ENCODE measurements around the gene PATJ. TPM values are rescaled to one million over a fixed set of nuclear protein-coding genes. Genes with fewer than 3 reads are reported as not detected.

PATJ gene
- total RNA-seq, 1 experiment from 2014 or later: 57.9 TPM

DNA sequence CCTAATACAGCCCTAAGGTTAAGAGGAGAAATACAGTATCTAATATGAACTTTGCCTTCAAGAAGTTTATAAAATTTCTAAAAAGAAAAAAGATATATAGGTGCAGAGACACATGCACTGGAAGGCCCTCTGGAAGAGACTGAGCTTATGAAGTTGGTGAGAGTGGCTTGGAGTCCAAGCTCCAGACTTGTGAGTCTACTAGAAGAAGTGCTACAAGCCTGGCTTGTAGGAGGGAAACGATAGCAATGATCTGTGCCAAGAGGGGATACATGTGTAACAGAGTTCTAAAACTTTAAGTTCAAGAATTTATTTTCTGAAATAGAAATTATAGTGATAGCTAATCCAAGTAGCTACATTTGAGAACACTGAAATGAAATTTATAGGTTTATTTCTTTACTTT, 213.0 kb downstream of the PATJ start (continued):
- TF ChIP-seq, protein P1, sequence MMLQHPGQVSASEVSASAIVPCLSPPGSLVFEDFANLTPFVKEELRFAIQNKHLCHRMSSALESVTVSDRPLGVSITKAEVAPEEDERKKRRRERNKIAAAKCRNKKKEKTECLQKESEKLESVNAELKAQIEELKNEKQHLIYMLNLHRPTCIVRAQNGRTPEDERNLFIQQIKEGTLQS (CRISPR knock-in tag; conservative IDR thresholded peaks at IDR 0.05): no peak
- no peak for TF ChIP-seq GTF2I (CRISPR knock-in tag; conservative IDR thresholded peaks at IDR 0.05)
- TF ChIP-seq OVOL2 (CRISPR knock-in tag; IDR thresholded peaks at IDR 0.05; ENCODE audit: borderline replicate concordance): no peak
- TF ChIP-seq, protein P2, sequence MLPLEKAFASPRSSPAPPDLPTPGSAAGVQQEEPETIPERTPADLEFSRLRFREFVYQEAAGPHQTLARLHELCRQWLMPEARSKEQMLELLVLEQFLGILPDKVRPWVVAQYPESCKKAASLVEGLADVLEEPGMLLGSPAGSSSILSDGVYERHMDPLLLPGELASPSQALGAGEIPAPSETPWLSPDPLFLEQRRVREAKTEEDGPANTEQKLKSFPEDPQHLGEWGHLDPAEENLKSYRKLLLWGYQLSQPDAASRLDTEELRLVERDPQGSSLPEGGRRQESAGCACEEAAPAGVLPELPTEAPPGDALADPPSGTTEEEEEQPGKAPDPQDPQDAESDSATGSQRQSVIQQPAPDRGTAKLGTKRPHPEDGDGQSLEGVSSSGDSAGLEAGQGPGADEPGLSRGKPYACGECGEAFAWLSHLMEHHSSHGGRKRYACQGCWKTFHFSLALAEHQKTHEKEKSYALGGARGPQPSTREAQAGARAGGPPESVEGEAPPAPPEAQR (CRISPR knock-in tag; IDR thresholded peaks at IDR 0.05): no peak
- no peak for TF ChIP-seq ZNF671 (CRISPR knock-in tag; IDR thresholded peaks at IDR 0.05)

DNA sequence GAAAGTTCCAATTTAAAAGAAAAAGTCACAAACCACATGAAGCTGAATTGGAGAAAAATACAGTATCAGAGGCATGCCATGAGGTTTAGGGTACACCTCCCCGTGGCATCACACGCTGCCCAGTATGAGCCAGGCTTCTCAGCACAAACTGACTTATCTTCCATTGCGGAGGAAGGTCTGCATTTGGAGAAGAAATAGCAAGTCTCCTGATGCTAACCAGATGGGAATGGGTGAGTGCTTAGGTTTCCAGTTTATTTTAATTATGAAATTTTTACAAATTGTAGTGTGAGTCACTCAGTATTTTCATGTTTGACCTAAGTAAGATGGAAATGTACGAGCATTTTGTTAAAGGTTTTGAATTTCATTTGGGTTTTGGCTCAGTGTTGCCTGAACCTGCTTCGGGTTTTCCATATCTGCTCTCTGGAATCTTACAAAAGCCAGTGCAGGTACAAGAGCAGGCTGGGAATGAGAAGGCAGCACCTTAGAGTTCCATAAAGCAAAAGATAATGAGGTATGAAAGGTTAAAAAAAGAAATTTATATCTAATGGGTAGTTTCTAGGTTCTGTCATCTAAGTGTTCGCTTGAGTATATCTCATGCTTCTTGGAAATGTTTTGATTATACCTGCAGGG, 213.9 kb downstream of the PATJ start:
- ATAC-seq (no peak), DNase-seq (ENCODE audit: low spot score) (no peak)
- Mint-ChIP-seq H3K27me3 (ENCODE audit: low read depth) (no peaks in the 10 kb centered on the region), H3K9me3 (no peaks in the 10 kb centered on the region), H3K4me3 (peak overlapping the region; percentile 3; the same call in 1 of the 2 replicates), H3K4me1 (peaks cover 54% of the 10 kb centered on the region), H3K27ac (peak overlapping the region; percentile 93), H3K36me3 (no peaks in the 10 kb centered on the region)
- POLR2A ChIA-PET: no interaction called here
- CTCF ChIA-PET: no interaction called here
- TF ChIP-seq RELA (CRISPR knock-in tag; IDR thresholded peaks at IDR 0.05; ENCODE audit: borderline replicate concordance) (no peak), FOXP1 (CRISPR knock-in tag; IDR thresholded peaks at IDR 0.05; ENCODE audit: borderline replicate concordance) (no peak), ZNF317 (CRISPR knock-in tag; IDR thresholded peaks at IDR 0.05; ENCODE audit: borderline replicate concordance, low read depth) (no peak), ESRRA (CRISPR knock-in tag; IDR thresholded peaks at IDR 0.05; ENCODE audit: borderline replicate concordance) (no peak)
- TF ChIP-seq, protein P3, sequence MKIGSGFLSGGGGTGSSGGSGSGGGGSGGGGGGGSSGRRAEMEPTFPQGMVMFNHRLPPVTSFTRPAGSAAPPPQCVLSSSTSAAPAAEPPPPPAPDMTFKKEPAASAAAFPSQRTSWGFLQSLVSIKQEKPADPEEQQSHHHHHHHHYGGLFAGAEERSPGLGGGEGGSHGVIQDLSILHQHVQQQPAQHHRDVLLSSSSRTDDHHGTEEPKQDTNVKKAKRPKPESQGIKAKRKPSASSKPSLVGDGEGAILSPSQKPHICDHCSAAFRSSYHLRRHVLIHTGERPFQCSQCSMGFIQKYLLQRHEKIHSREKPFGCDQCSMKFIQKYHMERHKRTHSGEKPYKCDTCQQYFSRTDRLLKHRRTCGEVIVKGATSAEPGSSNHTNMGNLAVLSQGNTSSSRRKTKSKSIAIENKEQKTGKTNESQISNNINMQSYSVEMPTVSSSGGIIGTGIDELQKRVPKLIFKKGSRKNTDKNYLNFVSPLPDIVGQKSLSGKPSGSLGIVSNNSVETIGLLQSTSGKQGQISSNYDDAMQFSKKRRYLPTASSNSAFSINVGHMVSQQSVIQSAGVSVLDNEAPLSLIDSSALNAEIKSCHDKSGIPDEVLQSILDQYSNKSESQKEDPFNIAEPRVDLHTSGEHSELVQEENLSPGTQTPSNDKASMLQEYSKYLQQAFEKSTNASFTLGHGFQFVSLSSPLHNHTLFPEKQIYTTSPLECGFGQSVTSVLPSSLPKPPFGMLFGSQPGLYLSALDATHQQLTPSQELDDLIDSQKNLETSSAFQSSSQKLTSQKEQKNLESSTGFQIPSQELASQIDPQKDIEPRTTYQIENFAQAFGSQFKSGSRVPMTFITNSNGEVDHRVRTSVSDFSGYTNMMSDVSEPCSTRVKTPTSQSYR (CRISPR knock-in tag; IDR thresholded peaks at IDR 0.05): no peak
- TF ChIP-seq, protein P4, sequence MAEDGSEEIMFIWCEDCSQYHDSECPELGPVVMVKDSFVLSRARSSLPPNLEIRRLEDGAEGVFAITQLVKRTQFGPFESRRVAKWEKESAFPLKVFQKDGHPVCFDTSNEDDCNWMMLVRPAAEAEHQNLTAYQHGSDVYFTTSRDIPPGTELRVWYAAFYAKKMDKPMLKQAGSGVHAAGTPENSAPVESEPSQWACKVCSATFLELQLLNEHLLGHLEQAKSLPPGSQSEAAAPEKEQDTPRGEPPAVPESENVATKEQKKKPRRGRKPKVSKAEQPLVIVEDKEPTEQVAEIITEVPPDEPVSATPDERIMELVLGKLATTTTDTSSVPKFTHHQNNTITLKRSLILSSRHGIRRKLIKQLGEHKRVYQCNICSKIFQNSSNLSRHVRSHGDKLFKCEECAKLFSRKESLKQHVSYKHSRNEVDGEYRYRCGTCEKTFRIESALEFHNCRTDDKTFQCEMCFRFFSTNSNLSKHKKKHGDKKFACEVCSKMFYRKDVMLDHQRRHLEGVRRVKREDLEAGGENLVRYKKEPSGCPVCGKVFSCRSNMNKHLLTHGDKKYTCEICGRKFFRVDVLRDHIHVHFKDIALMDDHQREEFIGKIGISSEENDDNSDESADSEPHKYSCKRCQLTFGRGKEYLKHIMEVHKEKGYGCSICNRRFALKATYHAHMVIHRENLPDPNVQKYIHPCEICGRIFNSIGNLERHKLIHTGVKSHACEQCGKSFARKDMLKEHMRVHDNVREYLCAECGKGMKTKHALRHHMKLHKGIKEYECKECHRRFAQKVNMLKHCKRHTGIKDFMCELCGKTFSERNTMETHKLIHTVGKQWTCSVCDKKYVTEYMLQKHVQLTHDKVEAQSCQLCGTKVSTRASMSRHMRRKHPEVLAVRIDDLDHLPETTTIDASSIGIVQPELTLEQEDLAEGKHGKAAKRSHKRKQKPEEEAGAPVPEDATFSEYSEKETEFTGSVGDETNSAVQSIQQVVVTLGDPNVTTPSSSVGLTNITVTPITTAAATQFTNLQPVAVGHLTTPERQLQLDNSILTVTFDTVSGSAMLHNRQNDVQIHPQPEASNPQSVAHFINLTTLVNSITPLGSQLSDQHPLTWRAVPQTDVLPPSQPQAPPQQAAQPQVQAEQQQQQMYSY (CRISPR knock-in tag; IDR thresholded peaks at IDR 0.05): no peak
- TF ChIP-seq, protein P5, sequence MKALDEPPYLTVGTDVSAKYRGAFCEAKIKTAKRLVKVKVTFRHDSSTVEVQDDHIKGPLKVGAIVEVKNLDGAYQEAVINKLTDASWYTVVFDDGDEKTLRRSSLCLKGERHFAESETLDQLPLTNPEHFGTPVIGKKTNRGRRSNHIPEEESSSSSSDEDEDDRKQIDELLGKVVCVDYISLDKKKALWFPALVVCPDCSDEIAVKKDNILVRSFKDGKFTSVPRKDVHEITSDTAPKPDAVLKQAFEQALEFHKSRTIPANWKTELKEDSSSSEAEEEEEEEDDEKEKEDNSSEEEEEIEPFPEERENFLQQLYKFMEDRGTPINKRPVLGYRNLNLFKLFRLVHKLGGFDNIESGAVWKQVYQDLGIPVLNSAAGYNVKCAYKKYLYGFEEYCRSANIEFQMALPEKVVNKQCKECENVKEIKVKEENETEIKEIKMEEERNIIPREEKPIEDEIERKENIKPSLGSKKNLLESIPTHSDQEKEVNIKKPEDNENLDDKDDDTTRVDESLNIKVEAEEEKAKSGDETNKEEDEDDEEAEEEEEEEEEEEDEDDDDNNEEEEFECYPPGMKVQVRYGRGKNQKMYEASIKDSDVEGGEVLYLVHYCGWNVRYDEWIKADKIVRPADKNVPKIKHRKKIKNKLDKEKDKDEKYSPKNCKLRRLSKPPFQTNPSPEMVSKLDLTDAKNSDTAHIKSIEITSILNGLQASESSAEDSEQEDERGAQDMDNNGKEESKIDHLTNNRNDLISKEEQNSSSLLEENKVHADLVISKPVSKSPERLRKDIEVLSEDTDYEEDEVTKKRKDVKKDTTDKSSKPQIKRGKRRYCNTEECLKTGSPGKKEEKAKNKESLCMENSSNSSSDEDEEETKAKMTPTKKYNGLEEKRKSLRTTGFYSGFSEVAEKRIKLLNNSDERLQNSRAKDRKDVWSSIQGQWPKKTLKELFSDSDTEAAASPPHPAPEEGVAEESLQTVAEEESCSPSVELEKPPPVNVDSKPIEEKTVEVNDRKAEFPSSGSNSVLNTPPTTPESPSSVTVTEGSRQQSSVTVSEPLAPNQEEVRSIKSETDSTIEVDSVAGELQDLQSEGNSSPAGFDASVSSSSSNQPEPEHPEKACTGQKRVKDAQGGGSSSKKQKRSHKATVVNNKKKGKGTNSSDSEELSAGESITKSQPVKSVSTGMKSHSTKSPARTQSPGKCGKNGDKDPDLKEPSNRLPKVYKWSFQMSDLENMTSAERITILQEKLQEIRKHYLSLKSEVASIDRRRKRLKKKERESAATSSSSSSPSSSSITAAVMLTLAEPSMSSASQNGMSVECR (CRISPR knock-in tag; IDR thresholded peaks at IDR 0.05; ENCODE audit: borderline replicate concordance): no peak

All from WTC11 (cell line).